HEK293 (cell line): ENCODE data around the gene BAZ2B.

Experiments
- CTCF ChIA-PET: fragments of 350-600 bp; formaldehyde crosslinking; extraction: SDS; loops from one replicate; lab custom pipeline; 2021; ENCODE audit warnings: antibody characterized with exemption; lab: Yijun Ruan, JAX
- POLR2A ChIA-PET: fragments of 300-600 bp; formaldehyde crosslinking; extraction: SDS; loops from one replicate; lab custom pipeline; 2020; ENCODE audit warnings: antibody characterized with exemption, inconsistent platforms; lab: Yijun Ruan, JAX
- H3K27ac ChIP-seq: fragments of 200-500 bp; sonication (Bioruptor generic); 2 replicates; pipeline ENCODE4 v1.5.1; 2014; ENCODE audit warnings: low read depth, low read length, control low read depth, inconsistent platforms; ENCODE audit errors: extremely low read depth
- H3K36me3 ChIP-seq, 2 experiments: fragments of 200-500 bp in 1 of 2; sonication (Bioruptor generic) in 1 of 2; 1 replicate in 1 of 2; 2 replicates in 1 of 2; pipeline ENCODE4 v1.5.1; 2014 to 2017; ENCODE audit warnings: inconsistent platforms in 2 of 2, low read length in 2 of 2; ENCODE audit not compliant: control insufficient read depth in 2 of 2, insufficient read depth in 1 of 2
- H3K4me1 ChIP-seq: fragments of 200-500 bp; sonication (Bioruptor generic); 2 replicates; pipeline ENCODE4 v1.5.1; 2014; ENCODE audit warnings: mild to moderate bottlenecking, low read length, inconsistent platforms; ENCODE audit not compliant: control insufficient read depth, insufficient read depth
- H3K4me3 ChIP-seq: 2 replicates; pipeline ENCODE4 v1.5.1; 2011; ENCODE audit warnings: low read depth, mild to moderate bottlenecking, control low read depth, low read length, moderate library complexity
- H3K9me3 ChIP-seq: fragments of 200-500 bp; sonication (Bioruptor generic); 2 replicates; pipeline ENCODE4 v1.5.1; 2014; ENCODE audit warnings: low read depth, low read length, inconsistent platforms; ENCODE audit not compliant: control insufficient read depth, insufficient read depth
- BCL11A ChIP-seq: fragments of 450-650 bp; formaldehyde crosslinking; IDR thresholded peaks from 2 replicates; pipeline ENCODE4 v1.5.1; 2016; ENCODE audit warnings: low read depth, missing biosample characterization, missing genetic modification characterization
- RBAK ChIP-seq: fragments of 450-650 bp; formaldehyde crosslinking; IDR thresholded peaks from 2 replicates; pipeline ENCODE4 v1.5.1; 2016; ENCODE audit warnings: missing biosample characterization, missing genetic modification characterization
- REPIN1 ChIP-seq: fragments of 450-650 bp; formaldehyde crosslinking; IDR thresholded peaks from 2 replicates; pipeline ENCODE4 v1.5.1; 2017; ENCODE audit warnings: missing biosample characterization, missing genetic modification characterization, low read depth
- SALL2 ChIP-seq: fragments of 450-650 bp; formaldehyde crosslinking; IDR thresholded peaks from 2 replicates; pipeline ENCODE4 v1.5.0; 2017; ENCODE audit warnings: missing biosample characterization, mild to moderate bottlenecking, missing genetic modification characterization, borderline replicate concordance
- YY2 ChIP-seq: fragments of 450-650 bp; formaldehyde crosslinking; IDR thresholded peaks from 2 replicates; pipeline ENCODE4 v1.5.1; 2016; ENCODE audit warnings: missing biosample characterization, missing genetic modification characterization
- ZBTB7A ChIP-seq: fragments of 450-650 bp; formaldehyde crosslinking; IDR thresholded peaks from 2 replicates; pipeline ENCODE4 v1.5.1; 2016; ENCODE audit warnings: low read depth, missing biosample characterization, missing genetic modification characterization
- ZNF214 ChIP-seq: fragments of 450-650 bp; formaldehyde crosslinking; IDR thresholded peaks from 2 replicates; pipeline ENCODE4 v1.5.1; 2017; ENCODE audit warnings: missing biosample characterization, mild to moderate bottlenecking, missing genetic modification characterization, borderline replicate concordance
- ZNF223 ChIP-seq: fragments of 450-650 bp; formaldehyde crosslinking; IDR thresholded peaks from 2 replicates; pipeline ENCODE4 v1.5.1; 2016; ENCODE audit warnings: missing biosample characterization, missing genetic modification characterization
- ZNF292 ChIP-seq: fragments of 450-650 bp; formaldehyde crosslinking; IDR thresholded peaks from 2 replicates; pipeline ENCODE4 v1.5.1; 2016; ENCODE audit warnings: low read depth, missing biosample characterization, missing genetic modification characterization, borderline replicate concordance
- ZNF311 ChIP-seq: fragments of 450-650 bp; formaldehyde crosslinking; IDR thresholded peaks from 2 replicates; pipeline ENCODE4 v1.5.1; 2017; ENCODE audit warnings: missing biosample characterization, missing genetic modification characterization, borderline replicate concordance
- ZNF354C ChIP-seq: fragments of 450-650 bp; formaldehyde crosslinking; IDR thresholded peaks from 2 replicates; pipeline ENCODE4 v1.5.1; 2016; ENCODE audit warnings: missing biosample characterization, missing genetic modification characterization, low read depth, borderline replicate concordance
- ZNF423 ChIP-seq: fragments of 450-650 bp; formaldehyde crosslinking; IDR thresholded peaks from 2 replicates; pipeline ENCODE4 v1.5.1; 2016; ENCODE audit warnings: missing biosample characterization, missing genetic modification characterization
- ZNF433 ChIP-seq: fragments of 450-650 bp; formaldehyde crosslinking; IDR thresholded peaks from 2 replicates; pipeline ENCODE4 v1.5.1; 2016; ENCODE audit warnings: missing biosample characterization, missing genetic modification characterization, low read depth
- ZNF449 ChIP-seq: fragments of 450-650 bp; formaldehyde crosslinking; IDR thresholded peaks from 2 replicates; pipeline ENCODE4 v1.5.1; 2017; ENCODE audit warnings: missing biosample characterization, mild to moderate bottlenecking, missing genetic modification characterization, moderate library complexity
- ZNF48 ChIP-seq: fragments of 450-650 bp; formaldehyde crosslinking; IDR thresholded peaks from 2 replicates; pipeline ENCODE4 v1.5.1; 2016; ENCODE audit warnings: missing biosample characterization, missing genetic modification characterization
- ZNF521 ChIP-seq: fragments of 450-650 bp; formaldehyde crosslinking; IDR thresholded peaks from 2 replicates; pipeline ENCODE4 v1.5.1; 2017; ENCODE audit warnings: missing biosample characterization, mild to moderate bottlenecking, missing genetic modification characterization
- ZNF549 ChIP-seq: fragments of 450-650 bp; IDR thresholded peaks from 2 replicates; pipeline ENCODE4 v1.5.1; 2018; ENCODE audit warnings: missing biosample characterization, missing genetic modification characterization, mild to moderate bottlenecking, inconsistent platforms, moderate library complexity
- ZNF558 ChIP-seq: fragments of 450-650 bp; formaldehyde crosslinking; IDR thresholded peaks from 2 replicates; pipeline ENCODE4 v1.5.1; 2016; ENCODE audit warnings: missing biosample characterization, missing genetic modification characterization
- ZNF561 ChIP-seq: fragments of 450-650 bp; IDR thresholded peaks from 2 replicates; pipeline ENCODE4 v1.5.1; 2018; ENCODE audit warnings: missing biosample characterization, missing genetic modification characterization, borderline replicate concordance
- ZNF596 ChIP-seq: fragments of 450-650 bp; IDR thresholded peaks from 2 replicates; pipeline ENCODE4 v1.5.0; 2018; ENCODE audit warnings: missing biosample characterization, mild to moderate bottlenecking, missing genetic modification characterization, moderate library complexity
- ZNF692 ChIP-seq: fragments of 450-650 bp; formaldehyde crosslinking; IDR thresholded peaks from 2 replicates; pipeline ENCODE4 v1.5.1; 2016; ENCODE audit warnings: missing biosample characterization, missing genetic modification characterization
- ZSCAN16 ChIP-seq: fragments of 450-650 bp; formaldehyde crosslinking; IDR thresholded peaks from 2 replicates; pipeline ENCODE4 v1.5.1; 2016; ENCODE audit warnings: missing biosample characterization, missing genetic modification characterization
- ZXDB ChIP-seq: fragments of 450-650 bp; formaldehyde crosslinking; IDR thresholded peaks from 2 replicates; pipeline ENCODE4 v1.5.1; 2016; ENCODE audit warnings: missing biosample characterization, missing genetic modification characterization
- TF ChIP-seq, protein P1 (sequence below): fragments of 450-650 bp; formaldehyde crosslinking; IDR thresholded peaks from 2 replicates; pipeline ENCODE4 v1.5.1; 2016; ENCODE audit warnings: missing biosample characterization, missing genetic modification characterization
- TF ChIP-seq, protein P2 (sequence below): fragments of 450-650 bp; formaldehyde crosslinking; IDR thresholded peaks from 2 replicates; pipeline ENCODE4 v1.5.1; 2016; ENCODE audit warnings: missing biosample characterization, missing genetic modification characterization, borderline replicate concordance

BAZ2B gene

GRCh38 chr2:159379181-159379580 is 237.2 kb downstream of the BAZ2B start:
- Histone ChIP-seq H3K27ac (no peak overlapping the region), H3K9me3 (no peaks in the 10 kb centered on the region), H3K4me1 (no peaks in the 10 kb centered on the region), H3K36me3 (peaks cover 0 to 6% of the 10 kb centered on the region in 2 experiments; a peak in 1 of 3 replicates)
- POLR2A ChIA-PET, result no interaction called here
- TF ChIP-seq ZSCAN16 (tag by site-specific recombination), result no peak
- TF ChIP-seq YY2, result no peak
- no peak for TF ChIP-seq REPIN1
- no peak for TF ChIP-seq ZNF558 (tag by site-specific recombination)
- TF ChIP-seq ZBTB7A (tag by site-specific recombination), result no peak
- TF ChIP-seq ZNF223 (tag by site-specific recombination), result no peak
- TF ChIP-seq, all 188 proteins: peak for 0
- no peak overlapping the region for H3K4me3 ChIP-seq
- CTCF ChIA-PET, result interaction anchor here (0.6 kb wide), 1 partner anchor 962 kb away, joined by 3 read pairs; no protein-coding TSS in a partner anchor

GRCh38 chr2:159375241-159375640 is 241.1 kb downstream of the BAZ2B start:
- CTCF ChIA-PET, result no interaction called here

More at GRCh38 chr2:159375241-159375640, 241.1 kb downstream of the BAZ2B start:
- no peak overlapping the region for H3K4me3 ChIP-seq
- TF ChIP-seq ZNF423 (tag by site-specific recombination), result no peak
- TF ChIP-seq ZNF48 (tag by site-specific recombination), result no peak
- no peak for TF ChIP-seq ZNF692 (tag by site-specific recombination)
- no peak for TF ChIP-seq ZNF433 (tag by site-specific recombination)
- no peak for TF ChIP-seq SALL2 (tag by site-specific recombination)
- no peak for TF ChIP-seq BCL11A (tag by site-specific recombination)
- no peak for TF ChIP-seq ZNF292 (tag by site-specific recombination)
- no peak for TF ChIP-seq ZNF521 (tag by site-specific recombination)
- TF ChIP-seq ZNF311 (tag by site-specific recombination), result no peak
- no peak for TF ChIP-seq ZNF549
- no peak for TF ChIP-seq ZNF354C (tag by site-specific recombination)
- TF ChIP-seq, protein P1, sequence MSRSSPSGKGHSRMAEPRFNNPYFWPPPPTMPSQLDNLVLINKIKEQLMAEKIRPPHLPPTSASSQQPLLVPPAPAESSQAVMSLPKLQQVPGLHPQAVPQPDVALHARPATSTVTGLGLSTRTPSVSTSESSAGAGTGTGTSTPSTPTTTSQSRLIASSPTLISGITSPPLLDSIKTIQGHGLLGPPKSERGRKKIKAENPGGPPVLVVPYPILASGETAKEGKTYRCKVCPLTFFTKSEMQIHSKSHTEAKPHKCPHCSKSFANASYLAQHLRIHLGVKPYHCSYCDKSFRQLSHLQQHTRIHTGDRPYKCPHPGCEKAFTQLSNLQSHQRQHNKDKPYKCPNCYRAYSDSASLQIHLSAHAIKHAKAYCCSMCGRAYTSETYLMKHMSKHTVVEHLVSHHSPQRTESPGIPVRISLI, result no peak
- no peak for TF ChIP-seq ZXDB
- no peak for TF ChIP-seq RBAK (tag by site-specific recombination)
- no peak for TF ChIP-seq ZNF596 (tag by site-specific recombination)
- no peak for TF ChIP-seq ZNF449 (tag by site-specific recombination)
- no peak for TF ChIP-seq ZNF561 (tag by site-specific recombination)
- TF ChIP-seq ZNF214 (tag by site-specific recombination), result no peak
- TF ChIP-seq, protein P2, sequence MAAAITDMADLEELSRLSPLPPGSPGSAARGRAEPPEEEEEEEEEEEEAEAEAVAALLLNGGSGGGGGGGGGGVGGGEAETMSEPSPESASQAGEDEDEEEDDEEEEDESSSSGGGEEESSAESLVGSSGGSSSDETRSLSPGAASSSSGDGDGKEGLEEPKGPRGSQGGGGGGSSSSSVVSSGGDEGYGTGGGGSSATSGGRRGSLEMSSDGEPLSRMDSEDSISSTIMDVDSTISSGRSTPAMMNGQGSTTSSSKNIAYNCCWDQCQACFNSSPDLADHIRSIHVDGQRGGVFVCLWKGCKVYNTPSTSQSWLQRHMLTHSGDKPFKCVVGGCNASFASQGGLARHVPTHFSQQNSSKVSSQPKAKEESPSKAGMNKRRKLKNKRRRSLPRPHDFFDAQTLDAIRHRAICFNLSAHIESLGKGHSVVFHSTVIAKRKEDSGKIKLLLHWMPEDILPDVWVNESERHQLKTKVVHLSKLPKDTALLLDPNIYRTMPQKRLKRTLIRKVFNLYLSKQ, result no peak
- TF ChIP-seq, all 188 proteins: peak for 0
- no peaks in the 10 kb centered on the region for H3K9me3 ChIP-seq
- H3K36me3 ChIP-seq, result peaks cover 3 to 19% of the 10 kb centered on the region in 2 experiments; a peak in 2 of 3 replicates
- no peak overlapping the region for H3K27ac ChIP-seq
- no peaks in the 10 kb centered on the region for H3K4me1 ChIP-seq
- POLR2A ChIA-PET, result no interaction called here
